C4-2B (cell line): ENCODE measurements around the gene RRAGA.

Source experiments
- CTCF ChIP-seq: fragments of 450-650 bp; conservative IDR thresholded peaks from 2 replicates; pipeline ENCODE4 v1.5.1; 2017; ENCODE audit warnings: mild to moderate bottlenecking
- ZFX ChIP-seq: fragments of 450-650 bp; IDR thresholded peaks from 2 replicates; pipeline ENCODE4 v1.6.1; 2017

GRCh38 chr9:19050637-19051591, 1.7 kb downstream of the RRAGA start:
- TF ChIP-seq CTCF (no peak), ZFX (no peak)
